B cell (primary cell): ENCODE data around the gene C1QTNF6. TPM values are rescaled to one million over a fixed set of nuclear protein-coding genes. Genes with fewer than 3 reads are reported as not detected.

Experiments used
- ATAC-seq: fragments of 200-7000 bp; cut with Tn5 transposase; one replicate; pipeline ENCODE4 v1.10.0; 2021; ENCODE audit warnings: low read depth, mild to moderate bottlenecking, moderate number of reproducible peaks, moderate library complexity
- CTCF ChIA-PET: fragments of 350-600 bp; sonication (Branson Sonifier 250); formaldehyde crosslinking; loops from one replicate; lab custom pipeline; 2021; ENCODE audit warnings: antibody characterized with exemption, inconsistent platforms; lab: Charles Lee
- POLR2A ChIA-PET: fragments of 350-600 bp; sonication (Branson Sonifier 250); formaldehyde crosslinking; loops from one replicate; lab custom pipeline; 2021; ENCODE audit warnings: antibody characterized with exemption; lab: Charles Lee
- DNase-seq: peaks from one replicate; pipeline ENCODE4 v3.0.0; 2013
- H2AFZ ChIP-seq: 2 replicates; pipeline ENCODE4 v1.6.1; 2012; ENCODE audit warnings: mild to moderate bottlenecking, low read depth, low read length; ENCODE audit not compliant: insufficient read depth, poor library complexity, severe bottlenecking
- H3K27ac ChIP-seq, 2 donors: 1 replicate in 1 of 2; 2 replicates in 1 of 2; pipeline ENCODE4 v1.5.1; 2012 to 2013; ENCODE audit warnings: low read length in 2 of 2, mild to moderate bottlenecking in 2 of 2, moderate library complexity in 1 of 2
- H3K27me3 ChIP-seq, 4 experiments: fragments of 200-600 bp in 1 of 4; sonication (generic) in 1 of 4; replicated peaks in 1 of 4; 1 replicate in 2 of 4; 2 replicates in 2 of 4; pipeline versions ENCODE4 v1.6.1 to v1.7.0; 2013 to 2016; ENCODE audit warnings: low read length in 3 of 4, mild to moderate bottlenecking in 2 of 4, mixed read lengths in 1 of 4, moderate library complexity in 1 of 4; ENCODE audit not compliant: insufficient read depth in 4 of 4, control insufficient read depth in 3 of 4; ENCODE audit errors: control extremely low read depth in 1 of 4
- H3K36me3 ChIP-seq, 2 experiments: replicated peaks in 1 of 2; 1 replicate in 1 of 2; 2 replicates in 1 of 2; pipeline versions ENCODE4 v1.6.1 to v1.7.1; 2013; ENCODE audit warnings: low read length in 1 of 2; ENCODE audit not compliant: insufficient read depth in 2 of 2, control insufficient read depth in 1 of 2; ENCODE audit errors: control extremely low read depth in 1 of 2, extremely low read depth in 1 of 2
- H3K4me1 ChIP-seq, 2 donors: fragments of 200-600 bp in 1 of 2; sonication (generic) in 1 of 2; 1 replicate in 1 of 2; 2 replicates in 1 of 2; pipeline versions ENCODE4 v1.5.1 to v1.6.1; 2013 to 2017; ENCODE audit warnings: low read length in 2 of 2; ENCODE audit not compliant: control insufficient read depth in 2 of 2, insufficient read depth in 2 of 2
- H3K4me2 ChIP-seq: replicated peaks from 2 replicates; pipeline ENCODE3; 2012; ENCODE audit warnings: mild to moderate bottlenecking, low read depth, low read length; ENCODE audit not compliant: poor library complexity, severe bottlenecking
- H3K4me3 ChIP-seq, 5 experiments: fragments of 200-600 bp in 1 of 5; sonication (generic) in 1 of 5; 1 replicate in 3 of 5; 2 replicates in 2 of 5; pipeline versions ENCODE4 v1.5.1 to v1.7.0; 2011 to 2016; ENCODE audit warnings: low read length in 4 of 5, mild to moderate bottlenecking in 4 of 5, low read depth in 2 of 5, control low read depth in 1 of 5, moderate library complexity in 1 of 5; ENCODE audit not compliant: insufficient read depth in 1 of 5; ENCODE audit errors: control extremely low read depth in 1 of 5, extremely low read depth in 1 of 5
- H3K79me2 ChIP-seq: fragments of 200-600 bp; sonication (generic); one replicate; pipeline ENCODE4 v1.6.0; 2016; ENCODE audit warnings: low read length; ENCODE audit not compliant: control insufficient read depth, insufficient read depth
- H3K9ac ChIP-seq: fragments of 200-600 bp; sonication (generic); 2 replicates; pipeline ENCODE4 v1.6.1; 2017; ENCODE audit warnings: mild to moderate bottlenecking, low read length, moderate library complexity
- H3K9me3 ChIP-seq, 3 donors: one replicate each; pipeline versions ENCODE4 v1.6.1 to v1.7.1; 2013; ENCODE audit warnings: low read length in 2 of 3; ENCODE audit not compliant: control insufficient read depth in 2 of 3, insufficient read depth in 1 of 3; ENCODE audit errors: control extremely low read depth in 1 of 3
- H4K20me1 ChIP-seq: 2 replicates; pipeline ENCODE4 v1.6.0; 2012; ENCODE audit warnings: mild to moderate bottlenecking, low read length; ENCODE audit not compliant: insufficient read depth, control insufficient read depth, poor library complexity, severe bottlenecking
- H3K27ac Mint-ChIP-seq: one replicate; pipeline ENCODE4 v1.8.0; 2021; ENCODE audit warnings: mixed read lengths
- H3K27me3 Mint-ChIP-seq: one replicate; pipeline ENCODE4 v1.8.0; 2021; ENCODE audit warnings: mixed read lengths
- H3K4me1 Mint-ChIP-seq: one replicate; pipeline ENCODE4 v1.8.0; 2021; ENCODE audit warnings: mixed read lengths
- H3K4me3 Mint-ChIP-seq: one replicate; pipeline ENCODE4 v1.8.0; 2021; ENCODE audit warnings: mixed read lengths
- H3K9me3 Mint-ChIP-seq: one replicate; pipeline ENCODE4 v1.8.0; 2022; ENCODE audit warnings: mixed read lengths; ENCODE audit not compliant: insufficient read depth
- CTCF ChIP-seq: fragments of 200-600 bp; IDR thresholded peaks from one replicate; pipeline ENCODE4 v1.8.0; 2022; ENCODE audit warnings: antibody characterized with exemption, mild to moderate bottlenecking
- EZH2 ChIP-seq: IDR thresholded peaks from 2 replicates; pipeline ENCODE4 v1.6.1; 2012; ENCODE audit warnings: borderline replicate concordance, low read depth, mild to moderate bottlenecking, moderate library complexity, low read length; ENCODE audit not compliant: insufficient read depth, poor library complexity, severe bottlenecking
- WGBS: methylation state at CpG from one replicate; pipeline ENCODE4 v1.1.5; 2013; ENCODE audit warnings: missing lambda C conversion rate; ENCODE audit not compliant: insufficient coverage; 5-methylcytosine and 5-hydroxymethylcytosine counted together
- intact Hi-C: fragments of 100-400 bp; cut with micrococcal nuclease; formaldehyde crosslinking; loops from one replicate; pipeline ENCODE4 v1.10.0; 2022
- polyA plus RNA-seq: library from polyadenylated mRNA; depleted of rRNA; stranded (reverse); fragments of >200 nt; gene quantifications from 2 replicates; pipeline ENCODE4 v1.2.3, GENCODE V29; 2012
- total RNA-seq, 2 donors: library from RNA; stranded (reverse); fragments of 120-200 nt in 1 of 2; gene quantifications; 1 replicate in 1 of 2; 2 replicates in 1 of 2; pipeline versions ENCODE4 v1.2.3 to v1.2.4, GENCODE V29; 2013 to 2022

C1QTNF6 gene
- total and polyA plus RNA-seq, 2 donors (not counting 1 experiment from before 2014, with no cell fraction given), result 18.5 to 33.9 TPM

DNA sequence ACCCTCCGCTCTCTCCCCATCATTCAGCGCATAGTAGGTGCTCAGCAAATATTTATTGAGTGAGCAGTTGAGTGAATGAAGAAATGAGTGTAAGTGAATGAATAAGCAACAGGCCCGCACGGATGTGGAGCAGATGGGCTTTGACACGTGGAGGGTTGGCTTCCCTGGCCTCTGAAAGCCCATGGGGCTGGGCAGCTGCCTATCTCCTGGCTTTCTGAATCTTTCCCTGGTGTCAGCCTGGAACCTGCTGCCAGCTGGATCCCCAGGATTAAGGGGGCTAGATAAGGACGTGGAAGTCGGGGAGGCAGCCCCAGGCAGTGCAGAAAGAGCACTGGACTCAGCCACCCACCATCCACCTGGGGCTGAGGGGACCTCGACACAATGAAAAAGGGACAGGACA lies 50.9 kb downstream of the C1QTNF6 start:
- TF ChIP-seq CTCF (no peak), EZH2 (no peak)
- DNase-seq (no peak), ATAC-seq (no peak)
- no peaks in the 10 kb centered on the region for H3K4me1 ChIP-seq
- no peak overlapping the region for H3K27ac ChIP-seq
- no peaks in the 10 kb centered on the region for H3K27me3 Mint-ChIP-seq
- WGBS, result 91% methylated on average over 6 of the region's 8 CpGs
- H4K20me1 ChIP-seq, result no peaks in the 10 kb centered on the region
- peaks cover 8% of the 10 kb centered on the region for H3K4me1 Mint-ChIP-seq
- H3K27me3 ChIP-seq, result no peaks in the 10 kb centered on the region
- intact Hi-C loops, result no loop called here
- no peak overlapping the region for H3K4me2 ChIP-seq
- no peak overlapping the region for H3K9ac ChIP-seq
- no peaks in the 10 kb centered on the region for H3K36me3 ChIP-seq
- H3K79me2 ChIP-seq, result no peaks in the 10 kb centered on the region
- ChIA-PET POLR2A (no interaction called here), CTCF (interaction anchor here (1.4 kb wide), 1 partner anchor 15 kb away, joined by 3 read pairs; no protein-coding TSS in a partner anchor)
- no peak overlapping the region for H3K4me3 ChIP-seq
- H2AFZ ChIP-seq, result no peak overlapping the region
- no peak overlapping the region for H3K27ac Mint-ChIP-seq
- no peaks in the 10 kb centered on the region for H3K9me3 ChIP-seq
- no peak overlapping the region for H3K4me3 Mint-ChIP-seq
- H3K9me3 Mint-ChIP-seq, result no peaks in the 10 kb centered on the region

DNA sequence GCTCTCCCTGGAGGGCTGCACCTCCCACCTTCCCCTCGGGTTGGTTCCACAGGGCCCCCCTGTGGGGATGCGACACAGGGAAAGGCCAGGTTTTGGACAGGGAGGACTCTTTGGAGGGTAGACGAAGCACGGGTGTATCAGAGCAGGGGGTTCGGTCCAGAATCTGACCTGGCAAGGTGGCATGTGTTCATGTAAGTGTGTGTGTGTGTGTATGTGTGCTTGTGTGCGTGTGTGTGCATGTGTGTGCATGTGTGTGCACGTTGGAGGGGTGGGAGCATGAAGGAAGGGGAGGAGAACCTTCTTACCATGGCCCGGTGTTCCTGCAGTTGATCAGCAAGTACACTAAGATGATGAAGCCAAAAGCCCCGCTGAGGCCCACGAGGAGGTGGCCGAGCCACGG lies 53.0 kb downstream of the C1QTNF6 start:
- DNase-seq (no peak), ATAC-seq (no peak)
- Histone ChIP-seq H3K4me2 (no peak overlapping the region), H4K20me1 (no peaks in the 10 kb centered on the region), H3K36me3 (no peaks in the 10 kb centered on the region), H3K27me3 (no peaks in the 10 kb centered on the region), H3K27ac (no peak overlapping the region), H2AFZ (no peak overlapping the region), H3K9ac (no peak overlapping the region), H3K9me3 (no peaks in the 10 kb centered on the region), H3K79me2 (no peaks in the 10 kb centered on the region), H3K4me1 (no peaks in the 10 kb centered on the region), H3K4me3 (no peak overlapping the region)
- intact Hi-C loops, result no loop called here
- TF ChIP-seq CTCF, result no peak
- TF ChIP-seq EZH2, result no peak
- H3K4me3 Mint-ChIP-seq, result no peak overlapping the region
- no peaks in the 10 kb centered on the region for H3K9me3 Mint-ChIP-seq
- H3K4me1 Mint-ChIP-seq, result peaks cover 8% of the 10 kb centered on the region
- H3K27me3 Mint-ChIP-seq, result no peaks in the 10 kb centered on the region
- CTCF ChIA-PET, result no interaction called here
- H3K27ac Mint-ChIP-seq, result no peak overlapping the region
- POLR2A ChIA-PET, result no interaction called here
- 96% methylated on average over 11 of the region's 12 CpGs for WGBS
